Measurements from ENCODE around the gene KRTAP5-6.
"Not testable (repeated sequence)": the region's sequence is repeated elsewhere in the genome, so short reads cannot be mapped to it uniquely, and the experiment has no call there.

The KRTAP5-6 gene

DNA sequence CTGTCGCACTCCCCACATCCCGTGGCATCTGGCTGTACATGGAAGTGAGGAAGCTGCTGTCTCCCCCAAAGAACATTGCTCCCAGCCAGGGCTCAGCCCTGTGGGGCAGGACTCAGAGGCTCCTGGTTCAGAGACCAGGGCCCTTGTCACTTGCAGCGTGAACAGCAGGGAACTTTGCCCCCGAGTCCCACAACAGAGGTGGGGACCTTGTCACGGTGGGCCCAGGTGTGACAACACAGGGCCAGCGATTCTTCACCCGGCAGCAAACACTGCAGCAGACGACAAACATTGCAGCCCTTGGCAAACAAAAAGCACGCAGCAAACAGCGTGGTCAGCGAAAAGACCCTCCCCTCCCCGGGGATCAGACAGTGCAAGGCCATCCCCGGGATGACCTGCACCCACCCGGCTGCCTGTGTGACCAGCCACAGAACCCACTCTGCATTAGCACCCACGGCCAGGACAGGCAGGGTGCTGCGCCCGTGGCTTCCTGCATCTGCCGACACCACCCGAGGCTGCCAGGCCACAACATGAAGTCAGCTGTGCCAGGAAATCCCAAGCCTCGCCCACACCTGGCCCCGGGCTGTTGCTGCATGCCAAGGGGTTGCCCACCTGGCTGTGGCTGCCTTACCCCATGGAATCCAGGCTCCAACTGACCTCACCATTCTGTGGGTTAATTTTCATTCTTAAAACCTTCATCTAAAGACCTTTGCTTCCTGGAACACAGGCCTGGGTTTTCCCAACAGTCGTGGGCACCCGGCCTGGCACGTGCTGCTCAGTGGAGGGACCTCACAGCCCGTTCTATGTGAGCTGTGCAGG, 35.3 kb upstream of the KRTAP5-6 start:
- not testable (repeated sequence) for DNase-seq

DNA sequence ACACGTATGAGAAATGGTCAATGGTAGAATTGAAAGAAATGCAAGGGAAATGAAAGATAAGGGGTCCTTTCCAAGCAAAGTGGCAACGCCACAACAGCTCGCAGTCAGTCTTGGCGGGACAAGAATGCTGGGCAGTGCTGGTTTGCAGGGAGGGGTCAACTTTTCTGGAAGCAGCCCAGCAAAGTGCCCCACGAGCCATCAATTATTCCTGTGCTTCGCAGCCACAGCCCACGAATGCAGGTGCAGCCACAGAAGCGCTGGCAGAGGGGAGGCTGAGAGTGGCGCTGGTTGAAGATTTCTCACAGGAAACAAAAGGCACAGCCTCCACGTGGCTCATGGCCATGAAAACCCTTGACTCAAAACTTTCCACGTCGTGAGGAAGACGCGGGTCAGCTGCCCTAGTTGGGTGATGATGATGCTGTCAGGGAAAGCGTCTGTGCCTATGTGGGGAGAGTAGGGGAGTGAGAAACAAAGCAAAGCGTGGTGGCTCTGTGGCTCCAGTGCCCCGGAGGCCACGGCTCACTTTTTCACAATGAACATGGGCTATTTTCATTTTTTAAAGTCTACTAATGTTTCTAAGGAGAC, 34.2 kb upstream of the KRTAP5-6 start:
- not testable (repeated sequence) for DNase-seq

DNA sequence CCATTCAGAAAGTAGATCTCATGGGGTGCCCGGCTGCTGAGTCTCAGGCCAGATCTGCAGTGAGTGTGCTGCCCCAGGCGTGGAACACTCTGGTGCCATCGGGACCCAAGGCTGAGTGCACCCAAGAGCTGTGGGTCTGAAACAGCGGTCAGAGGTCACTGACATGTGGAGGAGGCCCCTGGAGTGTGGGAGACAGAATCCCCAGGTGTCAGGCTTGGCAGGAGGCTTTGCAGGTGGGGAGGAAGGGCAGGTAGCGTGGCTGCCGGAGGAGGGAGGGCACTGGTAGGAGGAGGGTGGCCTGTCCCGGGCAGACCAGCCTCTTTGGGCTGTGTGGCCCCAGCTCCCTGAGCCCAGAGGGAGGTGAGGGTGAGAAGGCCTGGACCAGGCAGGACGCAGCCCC, 31.7 kb upstream of the KRTAP5-6 start:
- DNase-seq: no peak

DNA sequence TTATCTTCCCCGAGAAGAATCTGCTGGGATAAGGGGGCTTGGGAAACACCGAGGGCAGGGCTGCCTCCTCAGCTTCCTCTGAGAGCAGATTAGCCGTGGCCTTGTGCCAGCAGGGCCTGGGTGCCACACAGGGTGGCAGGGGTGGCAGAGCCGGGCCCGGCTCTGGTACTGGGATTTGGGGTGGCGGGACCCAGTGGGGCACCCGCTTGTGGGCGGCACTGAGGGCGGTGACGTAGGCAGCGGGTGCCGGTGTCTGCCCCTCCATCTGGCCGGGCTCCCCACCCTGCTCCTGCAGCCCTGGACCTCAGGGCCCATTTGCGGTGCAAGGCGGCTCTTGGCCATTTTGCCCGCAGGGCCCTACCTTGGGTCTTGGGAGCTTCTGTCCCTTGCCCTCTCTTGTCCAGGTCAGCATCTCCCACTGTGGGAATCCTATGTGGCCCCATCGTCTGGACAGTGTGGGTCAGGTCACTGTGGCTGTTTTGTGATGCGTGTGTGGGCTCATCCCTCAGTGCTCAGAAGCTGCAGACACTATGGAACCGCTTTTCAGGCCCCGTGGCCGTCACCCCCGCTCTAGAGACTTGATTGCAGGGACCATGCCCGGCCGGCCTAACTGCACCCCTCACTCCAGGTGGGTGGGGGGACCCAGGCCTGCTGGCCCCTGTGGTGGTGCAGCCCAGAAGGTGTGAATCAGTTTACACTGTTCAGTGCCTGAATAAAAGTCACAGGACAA, 29.7 kb upstream of the KRTAP5-6 start:
- DNase-seq: no peak

DNA sequence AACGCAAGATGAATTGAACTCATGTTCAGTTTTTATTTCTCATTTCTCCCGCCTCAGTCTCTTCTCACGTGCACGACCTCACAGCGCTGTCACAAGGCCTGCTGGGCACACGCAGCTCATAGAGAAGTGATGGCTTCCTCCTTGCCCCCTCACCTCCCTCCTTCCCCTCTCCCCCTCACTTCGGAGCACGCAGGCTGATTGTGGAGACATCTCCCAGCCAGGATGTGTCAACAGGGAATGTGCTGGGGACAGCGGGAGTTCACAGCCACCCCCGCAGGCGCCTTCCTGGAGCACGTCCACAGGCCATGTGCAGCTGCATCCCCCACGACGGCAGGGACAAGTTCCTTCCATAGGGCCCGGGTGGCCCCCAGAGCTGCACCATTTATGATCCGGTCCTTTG, 29.1 kb upstream of the KRTAP5-6 start:
- DNase-seq: no peak

DNA sequence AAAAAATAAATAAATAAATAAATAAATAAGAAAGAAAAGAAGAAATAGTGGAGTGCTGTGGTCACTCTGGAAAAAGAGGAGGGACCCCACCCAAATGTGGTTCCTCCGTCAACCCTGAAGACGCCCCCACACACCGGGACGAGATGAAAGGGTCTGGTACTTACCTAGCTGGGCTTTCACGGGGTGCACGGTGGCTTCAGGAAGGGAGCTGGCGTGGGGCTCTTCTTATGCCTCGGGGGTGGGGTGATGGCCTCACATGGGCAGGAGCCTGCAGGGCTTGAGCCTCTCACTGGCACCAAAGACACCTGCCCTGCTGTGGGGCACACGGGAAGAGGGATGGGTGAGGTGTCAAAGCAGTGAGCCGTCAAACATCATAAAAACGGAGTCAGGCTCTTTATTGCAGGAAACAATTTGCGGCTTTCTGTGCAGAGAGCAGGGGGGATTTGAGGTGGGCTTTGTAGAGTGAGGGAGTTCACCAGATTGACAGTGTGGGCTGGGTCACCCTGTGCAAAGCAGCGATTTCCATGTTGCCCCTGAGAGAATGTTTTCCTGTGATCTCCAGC, 28.0 kb upstream of the KRTAP5-6 start:
- DNase-seq: no peak

DNA sequence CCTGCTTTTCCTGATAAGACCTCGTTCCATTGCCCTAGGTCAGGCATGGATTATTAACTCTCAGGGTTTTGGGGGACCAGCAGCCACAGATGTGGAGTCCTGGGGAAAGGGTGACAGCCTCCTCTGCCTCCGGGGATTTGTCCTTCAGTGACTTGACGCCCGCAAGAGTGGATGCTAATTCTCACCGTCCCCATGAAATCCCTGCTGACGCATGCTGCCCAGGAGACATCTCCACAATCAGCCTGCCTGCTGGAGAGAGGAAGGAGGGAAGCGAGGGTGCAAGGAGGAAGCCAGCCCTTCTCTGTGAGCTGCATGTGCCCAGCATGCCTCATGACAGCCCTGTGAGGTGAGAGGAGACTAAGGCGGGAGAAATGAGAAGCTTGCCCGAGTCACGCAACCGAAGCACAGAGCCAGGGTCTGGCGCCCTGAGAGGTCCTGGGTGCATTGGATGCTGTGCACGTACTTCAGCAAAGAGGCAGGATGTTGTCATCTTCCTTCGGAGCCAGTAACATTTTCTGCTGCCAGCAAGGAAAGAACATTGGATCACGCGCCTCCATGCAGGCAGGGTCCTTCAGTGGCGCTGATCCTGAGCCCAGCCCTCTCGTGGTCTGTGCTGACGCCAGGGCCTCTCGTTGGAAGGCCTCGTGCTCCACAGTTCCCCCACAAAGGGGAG, 27.3 kb upstream of the KRTAP5-6 start:
- DNase-seq: no peak

DNA sequence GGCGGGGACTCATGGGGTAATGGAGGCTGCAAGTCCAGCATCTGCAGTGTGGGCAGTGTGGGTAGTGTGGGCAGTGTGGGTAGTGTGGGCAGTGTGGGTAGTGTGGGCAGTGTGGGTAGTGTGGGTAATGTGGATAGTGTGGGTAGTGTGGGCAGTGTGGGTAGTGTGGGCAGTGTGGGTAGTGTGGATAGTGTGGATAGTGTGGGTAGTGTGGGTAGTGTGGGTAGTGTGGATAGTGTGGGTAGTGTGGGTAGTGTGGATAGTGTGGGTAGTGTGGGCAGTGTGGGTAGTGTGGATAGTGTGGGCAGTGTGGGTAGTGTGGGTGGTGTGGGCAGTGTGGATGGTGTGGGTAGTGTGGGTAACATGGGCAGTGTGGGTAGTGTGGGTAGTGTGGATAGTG, 26.5 kb upstream of the KRTAP5-6 start:
- DNase-seq: not testable (repeated sequence)

DNA sequence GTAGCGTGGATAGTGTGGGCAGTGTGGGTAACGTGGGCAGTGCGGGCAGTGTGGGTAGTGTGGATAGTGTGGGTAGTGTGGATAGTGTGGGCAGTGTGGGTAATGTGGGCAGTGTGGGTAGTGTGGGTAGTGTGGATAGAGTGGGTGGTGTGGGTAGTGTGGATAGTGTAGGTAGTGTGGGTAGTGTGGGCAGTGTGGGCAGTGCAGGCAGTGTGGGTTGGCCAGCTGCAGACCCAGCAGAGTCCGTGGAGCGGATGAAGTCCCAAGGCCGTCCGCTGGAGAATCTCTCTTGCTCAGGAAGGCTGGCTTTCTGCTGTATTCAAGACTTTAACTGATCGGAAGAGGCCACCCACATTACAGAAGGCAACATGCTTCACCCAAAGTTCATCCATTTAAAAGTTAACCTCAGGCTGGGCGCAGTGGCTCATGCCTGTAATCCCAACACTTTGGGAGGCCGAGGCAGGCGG, 26.1 kb upstream of the KRTAP5-6 start:
- no peak for DNase-seq

DNA sequence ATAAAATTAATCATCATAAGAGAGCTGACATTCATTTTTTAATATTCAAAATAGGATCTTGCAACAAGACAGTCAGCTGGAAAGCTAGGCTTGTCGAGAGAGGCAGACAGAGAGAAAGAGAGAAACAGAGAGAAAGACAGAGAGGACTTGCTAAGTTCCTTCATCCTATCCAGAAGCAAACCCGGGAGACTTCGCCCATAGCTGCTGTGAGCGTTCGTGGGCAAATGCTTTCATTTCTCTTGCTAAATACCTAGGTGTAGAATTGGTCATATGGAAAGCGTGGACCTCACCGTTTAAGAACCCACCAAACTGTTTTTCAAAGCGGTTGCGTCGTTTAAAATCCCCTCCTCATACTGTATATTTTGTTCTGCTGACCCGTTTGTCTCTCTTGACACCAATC, 25.3 kb upstream of the KRTAP5-6 start:
- DNase-seq: no peak

DNA sequence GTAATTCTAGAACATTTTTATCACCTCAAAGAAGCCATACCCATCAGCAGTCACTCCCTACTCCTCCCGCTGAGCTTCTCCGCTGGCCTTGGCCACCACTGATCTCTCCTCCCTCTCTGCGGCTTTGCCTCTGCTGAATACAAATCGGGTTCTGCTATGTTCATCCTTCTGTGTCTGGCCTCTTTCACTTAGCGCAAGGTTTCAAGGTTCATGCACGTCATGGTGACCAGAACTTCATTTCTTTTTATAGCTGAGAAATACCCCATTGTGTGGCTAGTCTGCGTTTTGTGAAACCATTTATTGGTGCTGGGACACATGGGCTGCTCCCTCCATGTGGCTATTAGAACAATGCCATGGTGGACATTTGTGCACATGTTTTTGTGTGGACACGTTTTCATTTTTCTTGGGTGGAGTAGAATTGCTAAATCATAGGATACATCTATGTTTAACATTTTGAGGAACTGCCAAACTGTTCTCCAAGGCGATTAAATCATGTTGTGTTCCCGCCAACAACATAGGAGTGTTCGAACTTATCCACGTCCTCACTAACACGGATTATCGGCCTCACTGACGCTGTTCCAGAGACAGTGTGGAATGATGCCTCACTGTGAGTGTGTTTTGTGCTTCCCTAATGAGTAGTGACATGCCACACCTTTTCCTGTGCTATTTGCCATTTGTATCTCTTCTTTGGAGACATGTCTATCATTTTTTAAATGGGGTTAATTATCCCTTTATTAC, 24.2 kb upstream of the KRTAP5-6 start:
- DNase-seq: no peak

DNA sequence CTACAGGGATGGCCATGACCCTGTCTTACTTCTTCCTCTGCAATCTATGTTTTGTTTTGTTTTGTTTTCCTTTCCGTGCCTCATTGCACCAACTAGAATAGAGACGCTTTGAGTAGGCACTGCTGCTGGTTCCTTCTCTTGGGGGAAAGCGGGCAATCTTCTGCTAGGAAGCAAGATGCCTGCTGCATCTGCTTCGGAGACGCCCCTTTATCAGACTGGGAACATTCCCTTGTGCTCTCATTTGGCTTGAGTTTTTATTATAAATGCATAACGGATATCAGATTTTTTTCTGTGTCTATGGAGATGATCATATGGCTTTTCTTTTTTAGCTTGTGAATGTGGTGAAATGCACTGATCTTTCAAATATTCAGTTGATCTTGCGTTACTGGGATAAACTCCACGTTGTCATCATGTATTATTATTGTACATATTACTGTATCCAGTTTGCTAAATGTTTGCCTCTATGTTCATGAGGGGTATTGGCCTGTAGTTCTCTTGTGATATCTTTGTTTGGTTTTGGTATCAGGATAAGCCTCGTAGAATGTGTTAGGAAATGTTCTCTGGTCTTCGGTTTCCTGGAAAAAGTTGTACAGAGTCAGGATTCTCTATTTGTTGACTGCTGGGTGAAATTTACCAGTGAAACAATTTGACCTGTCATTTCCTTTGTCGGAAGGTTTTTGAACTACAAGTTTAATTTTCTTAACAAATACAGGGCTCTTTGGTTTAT, 23.4 kb upstream of the KRTAP5-6 start:
- no peak for DNase-seq

DNA sequence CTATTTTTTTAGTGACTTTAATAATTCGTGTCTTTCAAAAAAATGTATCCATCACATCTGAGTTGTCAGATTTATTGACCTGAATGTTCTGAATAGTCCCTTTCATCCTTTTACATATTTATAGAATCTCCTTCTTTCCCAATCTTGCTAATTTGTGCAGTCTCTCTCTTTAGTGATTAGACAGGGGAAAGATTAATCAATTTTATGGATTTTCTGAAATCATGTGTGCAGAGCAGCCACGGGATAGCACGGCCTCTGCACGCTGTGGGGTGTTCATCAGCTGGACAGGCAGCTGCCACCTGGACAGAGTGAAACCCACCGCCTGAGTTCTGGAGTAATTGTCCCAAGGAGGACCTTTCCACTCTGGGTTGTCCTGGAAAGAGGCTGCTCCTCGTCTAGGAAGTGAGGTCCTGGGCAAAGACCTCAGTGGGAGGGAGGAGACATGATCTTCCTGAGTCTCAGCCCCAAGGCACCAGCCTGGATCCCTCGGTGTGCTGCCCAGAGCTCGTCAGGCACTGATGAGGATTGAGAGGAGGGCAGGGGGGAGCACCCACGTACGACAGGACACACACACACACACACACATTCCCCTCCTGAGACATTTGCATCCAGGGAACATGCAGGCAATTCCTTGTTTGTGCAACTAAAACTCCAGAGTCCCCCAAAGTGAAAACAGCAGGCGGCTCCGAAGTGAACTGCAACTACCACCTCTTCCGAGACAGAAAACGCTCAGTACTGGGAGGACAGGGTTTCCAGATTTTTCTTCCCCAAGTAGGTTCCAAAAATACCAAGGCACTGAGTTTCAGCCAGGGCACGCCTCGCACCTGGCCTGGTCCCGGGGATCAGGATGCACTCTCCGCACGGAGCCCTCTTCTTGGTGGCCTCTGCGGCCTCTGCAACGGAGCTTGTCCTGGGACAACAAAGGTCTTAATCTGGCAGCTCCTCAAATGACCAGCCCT, 22.5 kb upstream of the KRTAP5-6 start:
- DNase-seq: no peak

DNA sequence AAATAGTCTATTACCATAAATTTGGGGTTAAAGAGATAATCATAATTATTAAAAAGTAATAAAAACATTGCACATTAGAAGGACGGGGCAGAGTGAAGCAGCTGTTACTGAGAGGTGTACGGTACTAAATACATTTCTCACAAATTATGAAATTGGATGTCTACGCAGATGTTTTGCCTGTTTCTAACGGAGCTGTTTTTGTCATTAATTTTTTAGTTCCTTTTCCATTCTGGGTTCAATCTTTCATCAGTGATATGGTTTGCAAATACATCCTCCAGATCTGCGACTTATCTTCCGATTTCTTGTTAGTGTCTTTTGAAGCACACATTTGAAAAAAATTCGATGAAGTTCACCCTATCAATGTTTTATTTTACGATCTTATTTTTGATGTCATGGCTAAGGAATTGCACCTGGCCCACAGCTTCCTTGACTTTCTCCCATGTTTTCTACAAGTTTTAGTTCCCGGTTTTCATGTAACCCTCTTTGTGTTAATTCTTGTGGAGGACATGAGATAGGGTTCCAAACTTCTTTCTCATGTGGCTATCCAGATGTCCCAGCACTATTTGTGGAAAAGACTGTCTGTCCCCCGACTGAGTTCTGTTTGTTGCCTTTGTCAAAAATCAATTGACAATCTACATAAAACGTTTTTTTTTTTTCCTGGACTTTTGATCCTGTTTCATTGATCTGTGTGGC, 21.3 kb upstream of the KRTAP5-6 start:
- DNase-seq: no peak

DNA sequence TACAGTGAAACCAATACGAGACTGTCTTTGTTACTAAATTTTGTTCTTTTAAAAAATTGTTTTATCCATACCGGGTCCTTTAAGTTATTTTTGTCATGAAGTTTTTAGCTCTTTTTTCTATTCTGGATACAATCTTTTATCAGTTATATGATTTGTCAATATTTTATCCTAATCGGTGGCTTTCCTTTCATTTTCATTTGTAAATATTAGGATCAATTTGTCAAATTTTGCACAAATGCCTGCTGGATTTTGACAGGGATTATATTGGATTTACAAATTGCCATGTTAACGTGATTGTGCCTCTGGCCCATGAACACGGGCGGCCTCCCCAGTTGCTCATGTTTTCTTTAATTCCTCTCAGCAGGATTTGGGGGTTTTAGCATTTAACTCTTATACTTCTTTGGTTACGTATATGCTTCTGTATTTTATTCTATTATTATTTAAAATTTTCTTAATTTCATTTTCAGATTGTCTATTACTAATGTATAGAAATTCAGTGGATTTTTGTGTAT, 20.7 kb upstream of the KRTAP5-6 start:
- no peak for DNase-seq

DNA sequence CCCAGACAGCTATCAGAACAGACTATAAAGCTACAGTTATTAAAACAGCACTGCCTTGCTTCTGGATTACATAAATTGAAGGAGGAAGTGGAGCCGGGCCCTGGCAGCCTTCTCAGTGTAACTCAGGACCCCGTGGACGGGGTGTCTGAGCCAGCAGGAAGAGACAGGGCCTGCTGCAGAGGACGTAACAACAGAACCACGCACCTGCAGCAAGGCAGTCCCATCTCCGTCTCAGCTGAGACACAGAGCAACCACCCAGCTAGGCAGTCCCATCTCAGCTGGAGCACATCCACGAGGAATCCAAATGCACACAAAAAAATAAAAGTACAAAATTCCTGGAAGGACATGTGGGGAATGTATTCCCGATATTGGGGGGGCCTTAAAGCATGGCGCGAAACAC, 17.1 kb upstream of the KRTAP5-6 start:
- DNase-seq: no peak

DNA sequence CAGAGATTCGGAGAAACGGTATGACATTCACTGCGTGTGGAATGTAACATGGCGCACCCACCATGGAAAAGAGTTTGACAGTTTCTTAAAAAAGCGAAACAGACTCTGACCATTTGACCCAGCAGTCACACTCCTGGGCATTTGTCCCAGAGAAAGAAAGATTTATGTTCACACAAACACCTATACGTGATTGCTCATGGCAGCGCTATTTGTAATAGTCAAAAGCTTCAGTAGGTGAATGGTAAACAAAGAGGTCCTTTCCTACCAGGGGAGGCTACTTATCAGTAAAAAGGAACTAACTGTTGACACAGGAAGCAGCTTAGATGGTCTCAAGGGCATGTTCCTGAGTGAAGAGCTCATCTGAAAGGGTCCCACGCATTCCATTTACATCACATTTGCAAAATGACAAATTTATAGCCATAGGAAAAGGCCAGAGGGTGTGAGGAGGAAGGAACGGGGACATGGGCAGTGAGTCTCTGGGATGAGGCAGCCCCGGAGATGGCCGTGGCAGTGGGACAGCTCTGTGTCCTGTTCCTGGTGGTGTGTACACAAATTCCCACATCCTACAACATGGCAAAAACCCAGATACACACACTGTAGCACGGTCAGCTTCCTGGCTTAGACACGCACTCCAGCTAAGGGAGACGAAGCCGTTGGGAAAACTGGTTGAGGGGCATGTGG, 14.6 kb upstream of the KRTAP5-6 start:
- no peak for DNase-seq

DNA sequence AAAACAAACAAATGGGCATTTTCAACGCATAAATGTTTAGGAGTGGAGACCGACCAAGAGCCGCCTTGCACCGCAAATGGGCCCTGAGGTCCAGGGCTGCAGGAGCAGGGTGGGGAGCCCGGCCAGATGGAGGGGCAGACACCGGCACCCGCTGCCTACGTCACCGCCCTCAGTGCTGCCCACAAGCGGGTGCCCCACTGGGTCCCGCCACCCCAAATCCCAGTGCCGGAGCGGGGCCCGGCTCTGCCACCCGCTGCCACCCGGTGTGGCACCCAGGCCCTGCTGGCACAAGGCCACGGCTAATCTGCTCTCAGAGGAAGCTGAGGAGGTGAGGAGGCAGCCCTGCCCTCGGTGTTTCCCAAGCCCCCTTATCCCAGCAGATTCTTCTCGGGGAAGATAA, 13.8 kb upstream of the KRTAP5-6 start:
- DNase-seq: not testable (repeated sequence)
